Right cardiac atrium (tissue), 5 donors: Measurements from ENCODE around the gene ERI2. TPM values are rescaled to one million over a fixed set of nuclear protein-coding genes. Genes with fewer than 3 reads are reported as not detected.
"Not testable (repeated sequence)": the region's sequence is repeated elsewhere in the genome, so short reads cannot be mapped to it uniquely, and the experiment has no call there.

Experiments used
- ATAC-seq, 2 donors: fragments of 200-7000 bp; cut with Tn5 transposase; one replicate each; pipeline versions ENCODE4 v1.8.0 to v1.9.1; 2020; ENCODE audit warnings: moderate library complexity in 2 of 2, mild to moderate bottlenecking in 1 of 2
- DNase-seq, 3 donors: peaks; one replicate each; pipeline ENCODE4 v3.0.0-alpha.2; 2020
- H3K27ac ChIP-seq: one replicate; pipeline ENCODE4 v1.5.1; 2013; ENCODE audit warnings: mild to moderate bottlenecking, low read length, control low read depth, moderate library complexity
- H3K27me3 ChIP-seq: one replicate; pipeline ENCODE4 v1.6.1; 2013; ENCODE audit not compliant: control insufficient read depth, insufficient read depth
- H3K4me1 ChIP-seq: one replicate; pipeline ENCODE4 v1.6.1; 2013; ENCODE audit warnings: low read length; ENCODE audit not compliant: control insufficient read depth, insufficient read depth
- H3K4me3 ChIP-seq: one replicate; pipeline ENCODE4 v1.5.1; 2013; ENCODE audit warnings: low read length, control low read depth
- H3K9me3 ChIP-seq: one replicate; pipeline ENCODE4 v1.6.1; 2013; ENCODE audit warnings: low read length; ENCODE audit not compliant: control insufficient read depth
- WGBS: extraction: QIAGEN DNeasy Blood & Tissue Kit; methylation state at CpG from one replicate; pipeline ENCODE4 v1.1.7; 2013; 5-methylcytosine and 5-hydroxymethylcytosine counted together
- intact Hi-C, 4 donors: fragments of 100-400 bp; cut with DNase I; formaldehyde crosslinking; loops; one replicate each; pipeline versions ENCODE4 v1.11.0 to v1.14.0; 2022 to 2023
- polyA plus RNA-seq: library from polyadenylated mRNA; stranded (reverse); fragments of 200-250 nt; gene quantifications from one replicate; pipeline ENCODE4 v1.2.3, GENCODE V29; 2013
- total RNA-seq, 4 donors: library from RNA; stranded (reverse); fragmentation: NEBNext Ultra II Directional; extraction: Animal tissue kit (Norgen Biotek cat#: 25700); gene quantifications; one replicate each; pipeline ENCODE4 v1.2.1, GENCODE V29; 2021
- donor health status: healthy with polysubstance abuse.
- donor health status: DM: no; HTN: yes; CAD: no.
- donor health status: DM: no; HTN: no; CAD: no.
- donor health status: DM: no; HTN: yes; CAD: no; lungs with severe emphysema.
- donor health status: DM: yes; HTN: yes; CAD: no.

Gene ERI2
- total and polyA plus RNA-seq, 5 donors = 5.4 to 14.0 (median 10.7) TPM

- ATAC-seq (no peak), DNase-seq (no peak)
- no peaks in the 10 kb centered on the region for H3K9me3 ChIP-seq
- no peaks in the 10 kb centered on the region for H3K27me3 ChIP-seq
- intact Hi-C loops = no loop called here
- no peak overlapping the region for H3K4me3 ChIP-seq
- H3K4me1 ChIP-seq = no peaks in the 10 kb centered on the region
- WGBS = 97% methylated on average over 4 of the region's 4 CpGs
- no peak overlapping the region for H3K27ac ChIP-seq
Observed at GRCh38 chr16:20818929-20819585, 12.8 kb upstream of the ERI2 start.

DNA sequence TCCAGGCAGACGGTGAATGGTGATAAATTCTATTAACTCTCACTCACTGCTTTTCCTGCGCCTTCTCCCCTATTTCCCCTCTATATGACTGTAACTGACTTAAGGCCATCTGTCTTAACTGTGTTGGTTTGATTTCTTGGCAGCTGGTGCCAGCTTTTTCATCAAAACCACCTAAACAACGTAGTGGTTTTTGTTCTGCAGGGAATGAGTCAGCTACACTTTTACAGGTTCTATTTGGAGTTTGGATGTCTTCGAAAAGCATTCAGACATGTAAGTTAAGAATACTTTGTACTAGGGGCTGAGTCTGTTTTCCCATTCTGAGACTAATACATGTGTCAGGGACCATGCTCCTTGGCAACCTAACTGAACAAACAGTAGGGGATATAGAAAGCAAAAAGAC, 8.5 kb upstream of the ERI2 start:
- ATAC-seq = no peak
- intact Hi-C loops = no loop called here

GRCh38 chr16:20812510-20812909, 6.2 kb upstream of the ERI2 start:
- Histone ChIP-seq H3K4me1 (no peaks in the 10 kb centered on the region), H3K27me3 (no peaks in the 10 kb centered on the region), H3K27ac (no peak overlapping the region), H3K9me3 (no peaks in the 10 kb centered on the region), H3K4me3 (no peak overlapping the region)
- 79% methylated on average over 2 of the region's 2 CpGs for WGBS
- intact Hi-C loops = no loop called here
- DNase-seq (no peak), ATAC-seq (no peak)

More for the DNA sequence above, 8.5 kb upstream of the ERI2 start:
- no peak overlapping the region for H3K4me3 ChIP-seq
- DNase-seq = no peak
- H3K4me1 ChIP-seq = no peaks in the 10 kb centered on the region
- H3K27ac ChIP-seq = no peak overlapping the region
- no peaks in the 10 kb centered on the region for H3K9me3 ChIP-seq
- H3K27me3 ChIP-seq = no peaks in the 10 kb centered on the region
- 89% methylated on average over 4 of the region's 4 CpGs for WGBS

DNA sequence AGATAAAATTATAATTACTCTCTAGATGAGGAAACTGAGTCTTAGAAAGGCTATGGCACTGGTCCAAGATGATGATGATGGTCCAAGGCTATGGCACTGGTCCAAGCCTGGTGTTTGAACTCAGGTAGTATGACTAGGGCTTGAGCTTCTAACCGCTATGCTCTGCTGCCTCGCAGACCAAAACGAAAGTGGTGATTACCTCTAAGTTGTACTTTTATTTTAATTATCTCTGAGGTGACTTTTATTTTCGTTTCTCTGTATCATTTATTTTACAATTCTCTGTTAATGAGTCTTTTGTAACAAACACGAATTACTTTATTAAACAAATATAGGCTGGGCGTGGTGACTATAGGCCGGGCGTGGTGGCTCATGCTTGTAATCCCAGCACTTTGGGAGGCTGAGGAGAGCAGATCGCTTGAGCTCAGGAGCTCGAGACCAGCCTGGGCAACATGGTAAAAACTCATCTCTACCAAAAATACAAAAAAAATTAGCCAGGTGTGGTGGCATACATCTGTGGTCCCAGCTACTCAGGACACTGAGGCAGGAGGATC, 5.7 kb upstream of the ERI2 start:
- WGBS = 95% methylated on average over 10 of the region's 10 CpGs
- no peak for ATAC-seq
- Histone ChIP-seq H3K9me3 (no peaks in the 10 kb centered on the region), H3K4me1 (no peaks in the 10 kb centered on the region), H3K27ac (no peak overlapping the region), H3K4me3 (no peak overlapping the region), H3K27me3 (no peaks in the 10 kb centered on the region)
- no peak for DNase-seq
- intact Hi-C loops = no loop called here

DNA sequence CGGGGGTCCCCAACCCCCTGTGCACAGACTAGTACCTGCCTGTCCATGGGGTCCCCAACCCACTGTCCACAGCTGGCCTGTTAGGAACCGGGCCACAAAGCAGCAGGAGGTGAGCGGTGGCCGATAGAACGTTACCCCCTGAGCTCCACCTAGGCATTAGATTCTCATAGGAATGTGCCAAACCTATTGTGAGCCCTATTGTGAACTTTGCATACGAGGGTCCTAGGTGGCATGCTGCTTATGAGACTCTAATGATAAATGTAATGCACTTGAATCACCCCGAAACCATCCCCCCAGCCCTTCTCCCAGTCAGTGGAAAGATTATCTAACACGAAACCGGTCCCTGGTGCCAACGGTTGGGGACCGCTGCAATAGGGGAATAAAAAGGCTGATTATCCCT, 1.6 kb upstream of the ERI2 start:
- no peak overlapping the region for H3K4me3 ChIP-seq
- H3K4me1 ChIP-seq = no peaks in the 10 kb centered on the region
- DNase-seq = peak in 1 of 3 donors; percentile 48
- H3K27me3 ChIP-seq = no peaks in the 10 kb centered on the region
- H3K27ac ChIP-seq = no peak overlapping the region
- intact Hi-C loops = loop anchor here in 1 of 4 donors (10.0 kb wide), 1 partner anchor 277 kb away; no protein-coding TSS in a partner anchor
- WGBS = 91% methylated on average over 11 of the region's 11 CpGs
- no peaks in the 10 kb centered on the region for H3K9me3 ChIP-seq
- no peak for ATAC-seq

DNA sequence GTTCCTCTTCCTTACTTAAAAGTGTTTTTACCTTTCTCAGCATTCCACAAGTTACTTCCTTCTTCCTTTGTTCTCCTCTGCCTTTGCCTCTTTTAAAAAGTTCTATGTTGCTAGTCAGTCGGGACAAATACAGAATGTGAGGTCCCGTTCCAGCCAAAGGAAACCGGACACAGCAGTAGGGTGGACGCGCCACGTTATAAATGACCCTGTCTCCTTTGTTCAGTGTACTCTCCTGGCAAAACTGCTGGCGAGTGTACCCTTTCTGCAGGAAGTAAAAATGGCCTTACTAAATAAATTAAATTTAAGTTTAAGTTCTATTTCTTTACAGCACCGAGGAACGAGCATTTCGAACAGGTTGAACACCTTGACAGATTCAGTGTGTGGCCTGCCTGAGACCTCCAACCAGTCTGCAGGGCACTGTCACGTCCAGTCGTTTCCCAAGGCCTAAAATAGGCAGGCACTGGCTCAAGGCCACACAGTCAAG, 546 bp downstream of the ERI2 start:
- H3K27me3 ChIP-seq, H3K9me3 ChIP-seq, DNase-seq, H3K4me1 ChIP-seq: not testable (repeated sequence)
- peak overlapping the region; percentile 74 for H3K4me3 ChIP-seq
- WGBS = 11% methylated on average over 12 of the region's 12 CpGs
- peak overlapping the region; percentile 54 for H3K27ac ChIP-seq
- ATAC-seq = peak in 1 of 2 donors; percentile 2
- intact Hi-C loops = loop anchor here in 1 of 4 donors (10.0 kb wide), 1 partner anchor 279 kb away; no protein-coding TSS in a partner anchor

GRCh38 chr16:20803561-20804214, 2.6 kb downstream of the ERI2 start:
- Histone ChIP-seq H3K27me3 (no peaks in the 10 kb centered on the region), H3K4me3 (no peak overlapping the region), H3K4me1 (no peaks in the 10 kb centered on the region), H3K27ac (no peak overlapping the region), H3K9me3 (no peaks in the 10 kb centered on the region)
- intact Hi-C loops = loop anchor here in 1 of 4 donors (10.0 kb wide), 1 partner anchor 281 kb away; no protein-coding TSS in a partner anchor
- 89% methylated on average over 7 of the region's 7 CpGs for WGBS
- DNase-seq = no peak
- ATAC-seq = no peak

GRCh38 chr16:20803192-20803560, 3.1 kb downstream of the ERI2 start:
- Histone ChIP-seq H3K4me1 (no peaks in the 10 kb centered on the region), H3K27ac (no peak overlapping the region), H3K27me3 (no peaks in the 10 kb centered on the region), H3K9me3 (no peaks in the 10 kb centered on the region), H3K4me3 (no peak overlapping the region)
- intact Hi-C loops = loop anchor here in 1 of 4 donors (10.0 kb wide), 1 partner anchor 282 kb away; no protein-coding TSS in a partner anchor
- 87% methylated on average over 2 of the region's 2 CpGs for WGBS
- ATAC-seq = no peak
- DNase-seq = no peak

GRCh38 chr16:20801278-20801677, 5.0 kb downstream of the ERI2 start:
- DNase-seq (no peak), ATAC-seq (no peak)
- H3K27me3 ChIP-seq = no peaks in the 10 kb centered on the region
- no peak overlapping the region for H3K4me3 ChIP-seq
- H3K27ac ChIP-seq = no peak overlapping the region
- 73% methylated on average over 1 of the region's 1 CpG for WGBS
- H3K9me3 ChIP-seq = no peaks in the 10 kb centered on the region
- intact Hi-C loops = loop anchor here in 1 of 4 donors (10.0 kb wide), 1 partner anchor 284 kb away; no protein-coding TSS in a partner anchor
- no peaks in the 10 kb centered on the region for H3K4me1 ChIP-seq

DNA sequence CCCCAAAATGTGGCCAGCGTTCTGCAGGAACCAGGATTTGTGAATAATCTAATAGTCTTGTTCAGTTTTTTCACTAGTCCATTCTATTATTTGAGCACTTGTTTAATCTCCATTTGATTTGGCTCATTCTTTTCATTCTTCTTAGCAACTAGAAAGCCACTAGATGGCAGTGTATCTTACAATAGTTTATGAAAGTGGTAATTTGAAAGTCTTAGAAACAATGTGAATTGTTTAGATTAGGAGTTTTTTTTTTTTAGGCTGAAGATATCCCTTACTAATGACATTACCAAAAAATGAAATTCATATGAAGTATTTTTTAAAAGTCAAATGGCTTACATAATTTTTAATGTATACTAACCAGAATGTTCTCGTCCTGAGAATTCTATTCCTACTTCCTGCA, 6.7 kb downstream of the ERI2 start:
- Histone ChIP-seq H3K27ac (no peak overlapping the region), H3K9me3 (no peaks in the 10 kb centered on the region), H3K4me1 (no peaks in the 10 kb centered on the region), H3K27me3 (no peaks in the 10 kb centered on the region), H3K4me3 (no peak overlapping the region)
- no peak for ATAC-seq
- DNase-seq = no peak
- 60% methylated on average over 2 of the region's 2 CpGs for whole genome bisulfite sequencing
- intact Hi-C loops = no loop called here

- no peaks in the 10 kb centered on the region for H3K27me3 ChIP-seq
- no peak overlapping the region for H3K27ac ChIP-seq
- 76% methylated on average over 2 of the region's 2 CpGs for WGBS
- no peak for ATAC-seq
- no peaks in the 10 kb centered on the region for H3K4me1 ChIP-seq
- no peak overlapping the region for H3K4me3 ChIP-seq
- DNase-seq = no peak
- intact Hi-C loops = no loop called here
- H3K9me3 ChIP-seq = no peaks in the 10 kb centered on the region
Observed at GRCh38 chr16:20798364-20798763, 7.9 kb downstream of the ERI2 start.
